HG02678 (cell line): ENCODE data around the gene FGR.
A peak's percentile ranks its signal among the peaks of the same experiment; 100 is the strongest.
"Not testable (repeated sequence)": the region's sequence is repeated elsewhere in the genome, so short reads cannot be mapped to it uniquely, and the experiment has no call there.

Source experiments
- ATAC-seq: cut with Tn5 transposase; IDR thresholded peaks from one replicate; pipeline ENCODE4 v1.9.1; 2021; ENCODE audit warnings: mild to moderate bottlenecking, moderate library complexity; ENCODE audit not compliant: unreplicated experiment

Gene FGR

GRCh38 chr1:27660300-27660835 is 25.4 kb upstream of the FGR start:
- no peak for ATAC-seq

GRCh38 chr1:27659497-27660299 is 24.7 kb upstream of the FGR start:
- ATAC-seq = peak; percentile 76

- peak; percentile 13 for ATAC-seq
These were observed 24.0 kb upstream of the FGR start for GRCh38 chr1:27658951-27659496.

- no peak for ATAC-seq
These were observed 21.3 kb upstream of the FGR start for GRCh38 chr1:27656157-27656893.

GRCh38 chr1:27655151-27655937 is 20.4 kb upstream of the FGR start:
- no peak for ATAC-seq

- no peak for ATAC-seq
These were observed 17.3 kb upstream of the FGR start for GRCh38 chr1:27652111-27652864.

- no peak for ATAC-seq
These were observed 15.7 kb upstream of the FGR start for GRCh38 chr1:27650539-27651175.

- ATAC-seq = no peak
These were observed 15.2 kb upstream of the FGR start for GRCh38 chr1:27650171-27650538.

GRCh38 chr1:27649306-27649635 is 14.3 kb upstream of the FGR start:
- ATAC-seq = no peak

- ATAC-seq = no peak
These were observed 13.8 kb upstream of the FGR start for GRCh38 chr1:27648602-27649305.

- no peak for ATAC-seq
These were observed 12.3 kb upstream of the FGR start for GRCh38 chr1:27647328-27647727.

GRCh38 chr1:27646676-27647075 is 11.7 kb upstream of the FGR start:
- no peak for ATAC-seq

- no peak for ATAC-seq
These were observed 10.1 kb upstream of the FGR start for GRCh38 chr1:27645071-27645415.

GRCh38 chr1:27644369-27645070 is 9.5 kb upstream of the FGR start:
- ATAC-seq = no peak

- ATAC-seq = peak; percentile 73
These were observed 8.8 kb upstream of the FGR start for GRCh38 chr1:27643600-27644368.

GRCh38 chr1:27640514-27640913 is 5.5 kb upstream of the FGR start:
- ATAC-seq = not testable (repeated sequence)

GRCh38 chr1:27638805-27639204 is 3.8 kb upstream of the FGR start:
- no peak for ATAC-seq
